Loucy (cell line): Measurements from ENCODE around the gene TMEM50A.
"Not testable (repeated sequence)": the region's sequence is repeated elsewhere in the genome, so short reads cannot be mapped to it uniquely, and the experiment has no call there.

ENCODE experiments used
- H2AFZ ChIP-seq: fragments of 200-600 bp; sonication (generic); 2 replicates; pipeline ENCODE4 v1.6.0; 2016; ENCODE audit warnings: antibody characterized with exemption, mild to moderate bottlenecking, low read length, moderate library complexity
- H3F3A ChIP-seq: fragments of 200-600 bp; 2 replicates; pipeline ENCODE4 v1.6.0; 2016; ENCODE audit warnings: antibody characterized with exemption, low read depth, mild to moderate bottlenecking
- H3K27me3 ChIP-seq: fragments of 200-600 bp; sonication (generic); 2 replicates; pipeline ENCODE4 v1.6.1; 2014; ENCODE audit warnings: low read length, mild to moderate bottlenecking; ENCODE audit not compliant: insufficient read depth, poor library complexity, severe bottlenecking
- H3K36me3 ChIP-seq: fragments of 200-600 bp; sonication (generic); 2 replicates; pipeline ENCODE4 v1.6.1; 2016; ENCODE audit warnings: low read length; ENCODE audit not compliant: insufficient read depth
- H3K4me1 ChIP-seq: fragments of 200-600 bp; sonication (generic); 2 replicates; pipeline ENCODE4 v1.5.1; 2014; ENCODE audit warnings: low read length, mild to moderate bottlenecking; ENCODE audit not compliant: insufficient read depth, poor library complexity, severe bottlenecking
- H3K4me2 ChIP-seq: fragments of 200-600 bp; sonication (generic); 2 replicates; pipeline ENCODE4 v1.6.0; 2014; ENCODE audit warnings: antibody characterized with exemption, low read length, low read depth, mild to moderate bottlenecking; ENCODE audit not compliant: poor library complexity, severe bottlenecking
- H3K4me3 ChIP-seq: fragments of 200-600 bp; sonication (generic); 2 replicates; pipeline ENCODE4 v1.5.1; 2014; ENCODE audit warnings: low read length, mild to moderate bottlenecking, mixed read lengths; ENCODE audit not compliant: poor library complexity, severe bottlenecking
- H3K79me2 ChIP-seq: fragments of 200-600 bp; sonication (generic); 2 replicates; pipeline ENCODE4 v1.6.1; 2014; ENCODE audit warnings: low read length; ENCODE audit not compliant: insufficient read depth
- H3K9ac ChIP-seq: fragments of 200-600 bp; sonication (generic); 2 replicates; pipeline ENCODE4 v1.6.0; 2014; ENCODE audit warnings: mild to moderate bottlenecking, low read depth, low read length, moderate library complexity; ENCODE audit not compliant: poor library complexity, severe bottlenecking
- H3K9me2 ChIP-seq: fragments of 200-600 bp; sonication (generic); replicated peaks from 2 replicates; pipeline ENCODE4 v1.6.1; 2016; ENCODE audit warnings: low read depth, low read length, mixed read lengths
- H3K9me3 ChIP-seq: fragments of 200-600 bp; sonication (generic); 2 replicates; pipeline ENCODE4 v1.6.1; 2014; ENCODE audit warnings: mild to moderate bottlenecking, antibody characterized with exemption, low read length, low read depth; ENCODE audit not compliant: insufficient read depth
- H4K20me1 ChIP-seq: fragments of 200-600 bp; sonication (generic); 2 replicates; pipeline ENCODE4 v1.6.0; 2014; ENCODE audit warnings: antibody characterized with exemption, low read length, mild to moderate bottlenecking; ENCODE audit not compliant: insufficient read depth, poor library complexity, severe bottlenecking

The TMEM50A gene

GRCh38 chr1:25312806-25313470 is 25.2 kb upstream of the TMEM50A start:
- not testable (repeated sequence) for H3K4me1 ChIP-seq, H3K9me3 ChIP-seq, H4K20me1 ChIP-seq, H3K36me3 ChIP-seq, H2AFZ ChIP-seq, H3K9ac ChIP-seq, H3K9me2 ChIP-seq, H3K4me2 ChIP-seq, H3F3A ChIP-seq, H3K79me2 ChIP-seq, H3K4me3 ChIP-seq, H3K27me3 ChIP-seq

- not testable (repeated sequence) for H2AFZ ChIP-seq, H3K36me3 ChIP-seq, H3K9me2 ChIP-seq, H4K20me1 ChIP-seq, H3K9me3 ChIP-seq, H3F3A ChIP-seq, H3K27me3 ChIP-seq, H3K4me1 ChIP-seq, H3K4me2 ChIP-seq, H3K9ac ChIP-seq, H3K79me2 ChIP-seq, H3K4me3 ChIP-seq
These were observed 17.7 kb upstream of the TMEM50A start for GRCh38 chr1:25320314-25320938.

- H3K9me2 ChIP-seq, H3K9ac ChIP-seq, H3K4me3 ChIP-seq, H3K9me3 ChIP-seq, H3F3A ChIP-seq, H3K27me3 ChIP-seq, H3K36me3 ChIP-seq, H3K4me2 ChIP-seq, H3K4me1 ChIP-seq, H3K79me2 ChIP-seq, H4K20me1 ChIP-seq, H2AFZ ChIP-seq: not testable (repeated sequence)
These were observed 16.0 kb upstream of the TMEM50A start for GRCh38 chr1:25322127-25322526.

GRCh38 chr1:25324407-25324806 is 13.7 kb upstream of the TMEM50A start:
- H3K9me2 ChIP-seq, H3K79me2 ChIP-seq, H3K27me3 ChIP-seq, H3K4me2 ChIP-seq, H3K4me3 ChIP-seq, H4K20me1 ChIP-seq, H3K9me3 ChIP-seq, H3F3A ChIP-seq, H2AFZ ChIP-seq, H3K36me3 ChIP-seq, H3K9ac ChIP-seq, H3K4me1 ChIP-seq: not testable (repeated sequence)

GRCh38 chr1:25327864-25328790 is 10.0 kb upstream of the TMEM50A start:
- H3K9ac ChIP-seq, H3K36me3 ChIP-seq, H3K4me2 ChIP-seq, H3K9me3 ChIP-seq, H2AFZ ChIP-seq, H4K20me1 ChIP-seq, H3K4me3 ChIP-seq, H3K9me2 ChIP-seq, H3K27me3 ChIP-seq, H3F3A ChIP-seq, H3K4me1 ChIP-seq: not testable (repeated sequence)
- peaks cover 12% of the 10 kb centered on the region; the same call in 1 of the 2 replicates for H3K79me2 ChIP-seq

GRCh38 chr1:25328791-25329185 is 9.3 kb upstream of the TMEM50A start:
- not testable (repeated sequence) for H3K9me2 ChIP-seq, H3K4me2 ChIP-seq, H3K4me3 ChIP-seq, H3K27me3 ChIP-seq, H2AFZ ChIP-seq, H4K20me1 ChIP-seq, H3K9ac ChIP-seq, H3K9me3 ChIP-seq, H3K4me1 ChIP-seq, H3F3A ChIP-seq, H3K36me3 ChIP-seq
- peaks cover 12% of the 10 kb centered on the region; the same call in 1 of the 2 replicates for H3K79me2 ChIP-seq

GRCh38 chr1:25329336-25329735 is 8.8 kb upstream of the TMEM50A start:
- H3K9me3 ChIP-seq, H3K4me3 ChIP-seq, H3K27me3 ChIP-seq, H3F3A ChIP-seq, H3K9ac ChIP-seq, H3K4me2 ChIP-seq, H3K36me3 ChIP-seq, H3K9me2 ChIP-seq, H2AFZ ChIP-seq, H4K20me1 ChIP-seq, H3K4me1 ChIP-seq: not testable (repeated sequence)
- peaks cover 12% of the 10 kb centered on the region; the same call in 1 of the 2 replicates for H3K79me2 ChIP-seq
